ENCODE results near the gene DMBT1.

DNA sequence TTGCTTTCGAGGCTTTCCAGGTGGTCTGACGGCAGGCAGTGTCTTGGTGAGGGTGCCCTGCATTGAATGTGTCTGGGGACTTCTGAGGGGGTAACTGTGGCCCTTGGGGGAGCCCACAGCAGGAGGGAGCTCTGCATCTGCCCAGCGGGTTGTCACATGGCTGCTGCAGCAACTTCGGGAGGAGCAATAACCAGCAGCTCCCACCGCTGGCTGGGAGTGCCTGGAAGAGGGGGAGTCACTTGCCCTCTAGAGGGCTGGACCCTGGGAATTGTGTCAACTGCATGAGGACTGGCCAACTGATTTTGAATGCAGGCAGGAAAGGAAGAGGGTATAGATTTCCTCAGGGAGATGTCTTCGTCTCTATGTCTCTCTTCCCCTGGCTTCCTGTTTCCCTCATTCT lies 112.7 kb downstream of the DMBT1 start:
- TF ChIP-seq ELF4 (IDR thresholded peaks at IDR 0.05) (no peak), SUZ12 (IDR thresholded peaks at IDR 0.05) (no peak), ARNT (IDR thresholded peaks at IDR 0.05) (no peak), BHLHE40 (IDR thresholded peaks at IDR 0.05; ENCODE audit: borderline replicate concordance) (no peak), SP1 (IDR thresholded peaks at IDR 0.05) (no peak), TARDBP (IDR thresholded peaks at IDR 0.05) (no peak), L3MBTL2 (conservative IDR thresholded peaks at IDR 0.05) (no peak), FOXA1 (IDR thresholded peaks at IDR 0.05) (no peak), FOXK2 (IDR thresholded peaks at IDR 0.05) (no peak), LEF1 (IDR thresholded peaks at IDR 0.05; ENCODE audit: borderline replicate concordance) (no peak), HDGF (IDR thresholded peaks at IDR 0.05; ENCODE audit: borderline replicate concordance) (no peak)
- TF ChIP-seq, protein P1, sequence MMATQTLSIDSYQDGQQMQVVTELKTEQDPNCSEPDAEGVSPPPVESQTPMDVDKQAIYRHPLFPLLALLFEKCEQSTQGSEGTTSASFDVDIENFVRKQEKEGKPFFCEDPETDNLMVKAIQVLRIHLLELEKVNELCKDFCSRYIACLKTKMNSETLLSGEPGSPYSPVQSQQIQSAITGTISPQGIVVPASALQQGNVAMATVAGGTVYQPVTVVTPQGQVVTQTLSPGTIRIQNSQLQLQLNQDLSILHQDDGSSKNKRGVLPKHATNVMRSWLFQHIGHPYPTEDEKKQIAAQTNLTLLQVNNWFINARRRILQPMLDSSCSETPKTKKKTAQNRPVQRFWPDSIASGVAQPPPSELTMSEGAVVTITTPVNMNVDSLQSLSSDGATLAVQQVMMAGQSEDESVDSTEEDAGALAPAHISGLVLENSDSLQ (IDR thresholded peaks at IDR 0.05): no peak

Data from HEK293T (cell line).